Hepatocyte (in vitro differentiated cells): ENCODE measurements around the gene ZBTB22. TPM values are rescaled to one million over a fixed set of nuclear protein-coding genes. Genes with fewer than 3 reads are reported as not detected.
"Not testable (repeated sequence)": the region's sequence is repeated elsewhere in the genome, so short reads cannot be mapped to it uniquely, and the experiment has no call there.

Experiments used
- DNase-seq: peaks from one replicate; pipeline ENCODE4 v3.0.0-alpha.2; 2016; ENCODE audit warnings: low spot score
- H2AFZ ChIP-seq: fragments of 200-600 bp; sonication (generic); 2 replicates; pipeline ENCODE4 v1.6.0; 2016; ENCODE audit warnings: antibody characterized with exemption, mild to moderate bottlenecking
- H3K27ac ChIP-seq: fragments of 200-600 bp; sonication (generic); 2 replicates; pipeline ENCODE4 v1.5.1; 2016; ENCODE audit warnings: mild to moderate bottlenecking
- H3K27me3 ChIP-seq: fragments of 200-600 bp; sonication (generic); 2 replicates; pipeline ENCODE4 v1.6.1; 2016
- H3K36me3 ChIP-seq: fragments of 200-600 bp; sonication (generic); replicated peaks from 2 replicates; pipeline ENCODE4 v1.5.1; 2016; ENCODE audit warnings: low read depth; ENCODE audit not compliant: insufficient read depth
- H3K4me1 ChIP-seq: fragments of 200-600 bp; sonication (generic); 2 replicates; pipeline ENCODE4 v1.5.1; 2016; ENCODE audit warnings: mild to moderate bottlenecking, moderate library complexity; ENCODE audit not compliant: insufficient read depth
- H3K4me2 ChIP-seq: fragments of 200-600 bp; sonication (generic); 2 replicates; pipeline ENCODE4 v1.6.0; 2016
- H3K4me3 ChIP-seq: fragments of 200-600 bp; sonication (generic); 2 replicates; pipeline ENCODE4 v1.5.1; 2016; ENCODE audit warnings: mild to moderate bottlenecking
- H3K79me2 ChIP-seq: fragments of 200-600 bp; sonication (generic); 2 replicates; pipeline ENCODE4 v1.6.0; 2017; ENCODE audit warnings: mild to moderate bottlenecking
- H3K9me2 ChIP-seq: fragments of 200-600 bp; sonication (generic); replicated peaks from 2 replicates; pipeline ENCODE4 v1.6.0; 2017; ENCODE audit warnings: mild to moderate bottlenecking; ENCODE audit not compliant: insufficient read depth
- H3K9me3 ChIP-seq: fragments of 200-600 bp; sonication (generic); 2 replicates; pipeline ENCODE4 v1.5.1; 2016; ENCODE audit warnings: low read depth, mild to moderate bottlenecking
- H4K20me1 ChIP-seq: fragments of 200-600 bp; sonication (generic); 2 replicates; pipeline ENCODE4 v1.6.0; 2016; ENCODE audit warnings: mild to moderate bottlenecking; ENCODE audit not compliant: insufficient read depth, poor library complexity, severe bottlenecking
- CTCF ChIP-seq: fragments of 200-600 bp; sonication (generic); IDR thresholded peaks from 2 replicates; pipeline ENCODE4 v1.5.1; 2016; ENCODE audit warnings: antibody characterized with exemption, mild to moderate bottlenecking; ENCODE audit not compliant: poor library complexity
- EZH2 ChIP-seq: fragments of 200-600 bp; sonication (generic); IDR thresholded peaks from 2 replicates; pipeline ENCODE4 v1.6.1; 2016; ENCODE audit warnings: antibody characterized with exemption, mild to moderate bottlenecking, borderline replicate concordance
- EZH2phosphoT487 ChIP-seq: fragments of 200-600 bp; sonication (generic); IDR thresholded peaks from one replicate; pipeline ENCODE4 v1.6.1; 2018; ENCODE audit warnings: antibody characterized with exemption, mild to moderate bottlenecking, low read depth, moderate library complexity; ENCODE audit not compliant: unreplicated experiment, severe bottlenecking
- WGBS: methylation state at CpG from one replicate; pipeline ENCODE4 v1.1.6; 2016; ENCODE audit warnings: low lambda C conversion rate; ENCODE audit errors: missing lambda C conversion rate; 5-methylcytosine and 5-hydroxymethylcytosine counted together
- polyA plus RNA-seq: library from polyadenylated mRNA; unstranded; fragments of >200 nt; fragmentation: Nextera tagmentation; extraction: Ambion mirVana; gene quantifications from 2 replicates; pipeline ENCODE4 v1.2.1, GENCODE V29; 2016
- total RNA-seq: library from RNA; depleted of rRNA; stranded (reverse); fragments of >200 nt; gene quantifications from 2 replicates; pipeline ENCODE4 v1.2.3, GENCODE V29; 2014

ZBTB22 gene
- total and polyA plus RNA-seq, 2 experiments from 2014 or later, result 23.2 to 23.4 TPM

- no peaks in the 10 kb centered on the region for H3K27me3 ChIP-seq
- no peaks in the 10 kb centered on the region for H4K20me1 ChIP-seq
- no peak overlapping the region for H3K27ac ChIP-seq
- TF ChIP-seq EZH2phosphoT487 (no peak), EZH2 (no peak), CTCF (no peak)
- H3K4me1 ChIP-seq, result peaks cover 7% of the 10 kb centered on the region
- H3K9me2 ChIP-seq, result no peaks in the 10 kb centered on the region
- no peaks in the 10 kb centered on the region for H3K9me3 ChIP-seq
- no peaks in the 10 kb centered on the region for H3K36me3 ChIP-seq
- no peak overlapping the region for H3K4me2 ChIP-seq
- no peak overlapping the region for H3K4me3 ChIP-seq
- DNase-seq, result no peak
- no peaks in the 10 kb centered on the region for H3K79me2 ChIP-seq
- 84% methylated on average over 5 of the region's 5 CpGs for WGBS
- H2AFZ ChIP-seq, result no peak overlapping the region
These were observed 30.3 kb upstream of the ZBTB22 start for GRCh38 chr6:33347816-33348215.

GRCh38 chr6:33346972-33347371, 29.4 kb upstream of the ZBTB22 start:
- DNase-seq, H2AFZ ChIP-seq, H3K4me2 ChIP-seq, H3K79me2 ChIP-seq, H3K27me3 ChIP-seq, H3K9me3 ChIP-seq, H3K36me3 ChIP-seq, H4K20me1 ChIP-seq, H3K4me1 ChIP-seq, H3K4me3 ChIP-seq, H3K9me2 ChIP-seq: not testable (repeated sequence)
- WGBS, result 75% methylated on average over 5 of the region's 5 CpGs
- peak overlapping the region; percentile 34 for H3K27ac ChIP-seq

GRCh38 chr6:33344701-33345697, 27.5 kb upstream of the ZBTB22 start:
- peak overlapping the region; percentile 57 for H3K4me2 ChIP-seq
- 23% methylated on average over 22 of the region's 22 CpGs for WGBS
- peak overlapping the region; percentile 92 for H3K27ac ChIP-seq
- no peaks in the 10 kb centered on the region for H3K9me2 ChIP-seq
- no peaks in the 10 kb centered on the region for H3K27me3 ChIP-seq
- no peak overlapping the region for H3K4me3 ChIP-seq
- peak; percentile 91 for DNase-seq
- H3K9me3 ChIP-seq, result no peaks in the 10 kb centered on the region
- no peaks in the 10 kb centered on the region for H4K20me1 ChIP-seq
- TF ChIP-seq EZH2 (no peak), CTCF (peak; percentile 58), EZH2phosphoT487 (no peak)
- no peaks in the 10 kb centered on the region for H3K36me3 ChIP-seq
- H3K4me1 ChIP-seq, result peaks cover 7% of the 10 kb centered on the region
- H3K79me2 ChIP-seq, result no peaks in the 10 kb centered on the region
- no peak overlapping the region for H2AFZ ChIP-seq

- no peak overlapping the region for H2AFZ ChIP-seq
- H3K9me2 ChIP-seq, result no peaks in the 10 kb centered on the region
- no peaks in the 10 kb centered on the region for H4K20me1 ChIP-seq
- H3K4me2 ChIP-seq, result no peak overlapping the region
- H3K27me3 ChIP-seq, result no peaks in the 10 kb centered on the region
- no peak for DNase-seq
- no peaks in the 10 kb centered on the region for H3K36me3 ChIP-seq
- H3K27ac ChIP-seq, result peak overlapping the region; percentile 92
- no peaks in the 10 kb centered on the region for H3K9me3 ChIP-seq
- no peak for TF ChIP-seq CTCF
- no peak for TF ChIP-seq EZH2phosphoT487
- no peak for TF ChIP-seq EZH2
- no peaks in the 10 kb centered on the region for H3K79me2 ChIP-seq
- WGBS, result 94% methylated on average over 6 of the region's 6 CpGs
- H3K4me1 ChIP-seq, result peaks cover 7% of the 10 kb centered on the region
- H3K4me3 ChIP-seq, result no peak overlapping the region
These were observed 26.5 kb upstream of the ZBTB22 start for GRCh38 chr6:33343953-33344611.

GRCh38 chr6:33343606-33343952, 26.0 kb upstream of the ZBTB22 start:
- not testable (repeated sequence) for H3K27ac ChIP-seq, DNase-seq, H4K20me1 ChIP-seq, H3K36me3 ChIP-seq, H3K79me2 ChIP-seq, H3K9me3 ChIP-seq, H3K27me3 ChIP-seq, H3K4me1 ChIP-seq, H3K4me2 ChIP-seq, H2AFZ ChIP-seq, H3K9me2 ChIP-seq, H3K4me3 ChIP-seq
- 95% methylated on average over 7 of the region's 7 CpGs for WGBS
